Vagina (tissue), 2 donors: ENCODE data around the gene BUD31. TPM values are rescaled to one million over a fixed set of nuclear protein-coding genes. Genes with fewer than 3 reads are reported as not detected.
"Not testable (repeated sequence)": the region's sequence is repeated elsewhere in the genome, so short reads cannot be mapped to it uniquely, and the experiment has no call there.

Source experiments
- DNase-seq, 2 donors: peaks; one replicate each; pipeline ENCODE4 v3.0.0-alpha.2; 2017; ENCODE audit errors: extremely low spot score in 2 of 2
- H3K27ac ChIP-seq: fragments of 200-600 bp; sonication (generic); one replicate; pipeline ENCODE4 v1.5.1; 2019
- H3K27me3 ChIP-seq: fragments of 200-600 bp; sonication (generic); one replicate; pipeline ENCODE4 v1.5.1; 2019
- H3K36me3 ChIP-seq, 2 donors: fragments of 200-600 bp; sonication (generic); one replicate each; pipeline ENCODE4 v1.5.1; 2017 to 2019
- H3K4me1 ChIP-seq: fragments of 200-600 bp; sonication (generic); one replicate; pipeline ENCODE4 v1.5.1; 2019
- H3K4me3 ChIP-seq, 2 donors: fragments of 200-600 bp; sonication (generic); 1 replicate in 1 of 2; 2 replicates in 1 of 2; pipeline ENCODE4 v1.5.1; 2016 to 2019
- H3K9me3 ChIP-seq: fragments of 200-600 bp; sonication (generic); one replicate; pipeline ENCODE4 v1.5.1; 2019
- POLR2A ChIP-seq, 2 donors: fragments of 450-650 bp; IDR thresholded peaks; one replicate each; pipeline ENCODE4 v1.6.1; 2017; ENCODE audit warnings: antibody characterized with exemption in 2 of 2, mild to moderate bottlenecking in 2 of 2, moderate library complexity in 2 of 2
- POLR2AphosphoS5 ChIP-seq, 2 donors: sonication (generic); formaldehyde crosslinking; IDR thresholded peaks; one replicate each; pipeline ENCODE4 v1.9.0; 2017; ENCODE audit warnings: antibody characterized with exemption in 2 of 2, mild to moderate bottlenecking in 2 of 2, low read depth in 1 of 2; ENCODE audit not compliant: insufficient read depth in 1 of 2
- intact Hi-C: fragments of 100-400 bp; cut with DNase I; formaldehyde crosslinking; loops from one replicate; pipeline ENCODE4 v1.15.1; 2023
- total RNA-seq: library from RNA; depleted of rRNA; stranded (reverse); fragments of >200 nt; gene quantifications from one replicate; pipeline ENCODE4 v1.2.3, GENCODE V29; 2016
- TF ChIP-seq, protein P1 (sequence below), 3 experiments: fragments of 450-650 bp in 2 of 3; fragments of 200-600 bp in 1 of 3; sonication (generic) in 1 of 3; IDR thresholded peaks; one replicate each; pipeline ENCODE4 v1.5.1; 2017 to 2019; ENCODE audit warnings: antibody characterized with exemption in 3 of 3, mild to moderate bottlenecking in 2 of 3, moderate library complexity in 2 of 3

Gene BUD31
- total RNA-seq, 1 donor from 2014 or later, result 52.3 TPM

DNA sequence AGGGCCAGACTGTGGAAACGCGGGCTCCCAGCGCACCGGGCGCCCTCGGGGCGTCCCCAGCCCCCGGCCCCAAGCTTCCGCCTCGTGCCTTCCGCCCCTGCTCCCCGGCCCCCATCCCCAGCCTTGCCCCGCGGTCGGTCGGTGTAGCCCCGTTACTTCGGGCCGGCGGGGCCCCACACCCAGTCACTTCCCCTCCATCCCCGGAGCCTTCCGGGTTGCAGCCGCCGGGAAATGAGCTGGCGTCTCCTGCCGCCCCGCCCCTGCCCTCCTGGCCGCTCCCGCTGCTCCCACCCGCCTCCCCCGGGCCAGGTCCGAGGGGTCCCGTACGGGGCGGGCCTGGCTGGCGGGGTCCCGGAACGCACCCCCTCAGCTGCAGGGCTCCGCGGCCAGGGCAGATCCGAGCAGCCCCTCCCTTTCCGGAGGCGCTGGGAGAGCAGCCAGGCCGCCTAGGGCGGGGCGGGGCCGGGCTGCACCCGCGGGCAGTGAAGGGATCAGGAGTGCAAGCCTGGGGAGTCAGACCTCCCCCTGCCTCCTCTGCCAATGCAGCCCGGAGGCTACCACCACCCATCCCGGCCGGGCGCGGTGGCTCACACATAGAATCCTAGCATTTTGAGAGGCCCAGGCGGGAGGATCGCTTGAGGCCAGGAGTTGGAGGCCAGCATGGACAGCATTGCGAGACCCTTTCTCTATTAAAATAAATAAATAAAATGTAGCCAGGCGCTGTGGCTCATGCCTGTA lies 33.5 kb upstream of the BUD31 start:
- Histone ChIP-seq H3K36me3 (peaks cover 0 to 5% of the 10 kb centered on the region in 2 donors), H3K27ac (peak overlapping the region; percentile 84), H3K4me1 (peaks cover 35% of the 10 kb centered on the region), H3K4me3 (peak overlapping the region; percentile 90 to 97), H3K9me3 (no peaks in the 10 kb centered on the region), H3K27me3 (no peaks in the 10 kb centered on the region)
- no peak for DNase-seq
- intact Hi-C loops, result no loop called here
- TF ChIP-seq POLR2AphosphoS5 (IDR thresholded peaks at IDR 0.05; ENCODE audit: insufficient read depth in 1 of 2, low read depth in 1 of 2), result peak in 1 of 2 donors; percentile 58
- TF ChIP-seq, protein P1, sequence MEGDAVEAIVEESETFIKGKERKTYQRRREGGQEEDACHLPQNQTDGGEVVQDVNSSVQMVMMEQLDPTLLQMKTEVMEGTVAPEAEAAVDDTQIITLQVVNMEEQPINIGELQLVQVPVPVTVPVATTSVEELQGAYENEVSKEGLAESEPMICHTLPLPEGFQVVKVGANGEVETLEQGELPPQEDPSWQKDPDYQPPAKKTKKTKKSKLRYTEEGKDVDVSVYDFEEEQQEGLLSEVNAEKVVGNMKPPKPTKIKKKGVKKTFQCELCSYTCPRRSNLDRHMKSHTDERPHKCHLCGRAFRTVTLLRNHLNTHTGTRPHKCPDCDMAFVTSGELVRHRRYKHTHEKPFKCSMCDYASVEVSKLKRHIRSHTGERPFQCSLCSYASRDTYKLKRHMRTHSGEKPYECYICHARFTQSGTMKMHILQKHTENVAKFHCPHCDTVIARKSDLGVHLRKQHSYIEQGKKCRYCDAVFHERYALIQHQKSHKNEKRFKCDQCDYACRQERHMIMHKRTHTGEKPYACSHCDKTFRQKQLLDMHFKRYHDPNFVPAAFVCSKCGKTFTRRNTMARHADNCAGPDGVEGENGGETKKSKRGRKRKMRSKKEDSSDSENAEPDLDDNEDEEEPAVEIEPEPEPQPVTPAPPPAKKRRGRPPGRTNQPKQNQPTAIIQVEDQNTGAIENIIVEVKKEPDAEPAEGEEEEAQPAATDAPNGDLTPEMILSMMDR (IDR thresholded peaks at IDR 0.05), result no peak

DNA sequence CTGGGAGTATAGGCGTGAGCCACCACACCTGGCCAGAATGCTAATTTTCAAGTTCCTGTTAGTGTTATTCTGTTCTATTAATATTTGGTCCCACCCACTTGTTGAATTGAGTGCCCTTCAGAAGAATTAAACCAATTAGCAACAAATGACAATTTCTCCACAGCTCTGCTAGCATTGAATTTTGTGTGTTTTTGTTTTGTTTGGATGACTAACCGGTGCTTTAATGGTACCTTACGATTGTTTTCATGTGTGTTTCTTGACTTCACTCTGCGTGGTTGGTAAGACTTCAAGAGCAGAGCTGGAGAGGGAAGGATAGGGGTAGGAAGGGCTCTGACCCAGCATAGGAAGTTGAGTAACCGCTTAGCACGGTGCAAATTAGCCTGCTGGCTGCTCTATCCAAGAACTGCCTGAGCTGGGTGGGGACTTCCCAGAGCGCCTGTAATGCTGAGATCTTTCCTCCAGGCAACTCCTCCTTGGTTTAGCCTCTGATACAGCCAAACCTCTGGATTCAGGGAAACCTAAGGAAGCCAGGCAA lies 29.7 kb upstream of the BUD31 start:
- TF ChIP-seq POLR2A (IDR thresholded peaks at IDR 0.05) (no peak), POLR2AphosphoS5 (IDR thresholded peaks at IDR 0.05; ENCODE audit: insufficient read depth in 1 of 2, low read depth in 1 of 2) (peak in 1 of 2 donors; percentile 83)
- TF ChIP-seq, protein P1 (IDR thresholded peaks at IDR 0.05), result peak in 1 of 3 experiments; percentile 19
- Histone ChIP-seq H3K4me1 (peaks cover 48% of the 10 kb centered on the region), H3K27ac (peak overlapping the region; percentile 79), H3K36me3 (peaks cover 0 to 5% of the 10 kb centered on the region in 2 donors), H3K9me3 (no peaks in the 10 kb centered on the region), H3K4me3 (peak overlapping the region in 1 of 2 donors; percentile 1), H3K27me3 (no peaks in the 10 kb centered on the region)
- intact Hi-C loops, result no loop called here
- no peak for DNase-seq

DNA sequence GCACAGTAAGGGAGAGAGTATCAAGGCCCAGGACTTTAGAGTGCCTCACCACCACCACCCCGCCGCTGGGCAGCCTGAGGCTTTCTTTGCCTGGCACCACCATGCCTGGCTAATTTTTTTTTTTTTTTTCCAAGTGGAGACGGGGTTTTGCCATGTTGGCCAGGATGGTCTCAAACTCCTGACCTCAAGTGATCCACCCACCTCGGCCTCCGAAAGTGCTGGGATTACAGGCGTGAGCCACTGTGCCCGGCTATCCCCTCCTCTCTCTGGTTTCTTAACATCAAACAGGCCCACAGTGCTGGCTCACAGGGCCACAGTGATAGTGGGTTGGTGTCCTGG lies 29.1 kb upstream of the BUD31 start:
- Histone ChIP-seq H3K4me3 (peak overlapping the region in 1 of 2 donors; percentile 1), H3K4me1 (peaks cover 48% of the 10 kb centered on the region), H3K27ac (peak overlapping the region; percentile 79)
- H3K9me3 ChIP-seq, intact Hi-C loops, H3K36me3 ChIP-seq, H3K27me3 ChIP-seq, DNase-seq: not testable (repeated sequence)

DNA sequence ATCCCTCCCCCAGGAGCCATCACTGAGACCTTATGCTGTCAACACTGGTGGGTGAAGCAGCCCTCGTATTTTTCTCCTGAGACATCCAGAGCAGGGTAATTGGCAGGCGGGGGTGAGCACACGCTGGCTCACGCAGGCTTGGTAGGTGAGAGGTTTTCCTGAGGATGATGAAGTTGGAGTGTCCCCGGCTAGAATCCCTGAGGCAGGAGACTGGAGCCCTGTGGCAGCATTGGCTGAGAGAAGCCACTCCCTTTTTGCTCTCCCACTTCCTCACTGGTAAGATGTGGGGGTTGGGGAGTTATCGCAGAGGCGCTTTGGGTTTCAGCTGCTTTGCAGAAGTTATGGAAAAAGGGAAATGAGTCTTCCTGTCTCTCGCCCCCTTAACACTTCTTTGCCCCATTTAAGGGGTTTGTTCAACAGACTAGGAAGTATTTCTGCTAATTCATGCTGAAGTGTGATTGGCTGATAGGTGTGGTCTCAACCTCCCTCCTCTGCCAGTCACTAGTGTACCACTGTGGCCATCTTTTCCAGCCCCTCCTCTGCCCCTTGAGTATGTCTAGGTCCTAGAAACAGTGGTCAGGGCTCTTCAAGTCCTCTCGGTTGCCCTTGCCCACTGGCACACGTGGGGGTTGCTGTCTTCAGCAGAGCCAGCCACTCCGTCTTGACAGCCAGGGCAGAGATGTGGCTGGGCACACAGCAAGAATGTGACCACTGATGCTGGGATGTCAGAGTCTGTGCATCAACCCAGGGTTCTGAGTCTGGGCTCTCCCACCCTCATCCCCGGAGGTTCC lies 28.5 kb upstream of the BUD31 start:
- TF ChIP-seq POLR2A (IDR thresholded peaks at IDR 0.05), result no peak
- no peak for DNase-seq

DNA sequence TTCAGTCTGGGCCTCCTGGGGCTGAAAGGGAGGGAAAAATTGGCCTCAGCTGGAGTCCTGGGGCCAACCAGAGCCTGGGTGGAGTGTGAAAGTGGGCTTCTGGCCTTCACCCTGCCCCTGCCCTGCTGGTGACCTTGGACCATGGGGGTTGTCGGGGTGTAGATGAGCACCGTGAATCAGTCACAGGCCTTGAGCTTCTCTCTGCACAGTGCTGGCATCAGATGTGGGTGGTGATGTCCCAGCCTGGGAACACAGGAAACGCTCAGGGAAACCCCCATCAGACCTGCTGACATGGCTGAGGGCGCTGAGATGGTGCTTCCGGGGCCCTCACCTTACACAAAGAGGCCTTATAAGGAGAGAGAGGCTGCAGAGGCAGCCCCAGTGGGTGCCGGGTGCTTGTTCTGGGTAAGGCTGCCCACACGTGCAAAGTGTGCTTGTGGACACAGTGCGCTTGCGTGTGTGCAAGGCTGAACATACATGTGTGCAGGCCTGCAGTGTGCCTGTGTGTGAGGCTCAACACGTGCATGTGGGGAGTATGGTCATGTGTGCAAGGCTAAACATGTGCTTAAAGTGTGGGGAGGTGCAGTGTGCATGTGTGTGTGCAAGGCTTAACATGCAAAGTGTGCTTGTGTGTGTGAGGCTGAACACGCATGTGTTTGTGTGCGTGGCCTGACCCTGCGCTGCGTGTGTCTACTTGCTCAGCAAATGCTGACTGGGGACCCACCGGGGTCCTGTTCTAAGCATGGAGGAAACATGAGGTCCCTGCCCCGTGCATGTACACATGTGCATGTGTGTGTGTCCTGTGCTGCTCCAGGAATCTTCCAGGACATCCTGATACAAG lies 27.7 kb upstream of the BUD31 start:
- TF ChIP-seq POLR2AphosphoS5 (IDR thresholded peaks at IDR 0.05; ENCODE audit: insufficient read depth in 1 of 2, low read depth in 1 of 2), result no peak
- TF ChIP-seq POLR2A (IDR thresholded peaks at IDR 0.05), result no peak
- TF ChIP-seq, protein P1 (IDR thresholded peaks at IDR 0.05), result no peak
- Histone ChIP-seq H3K4me1 (peaks cover 41% of the 10 kb centered on the region), H3K36me3 (peaks cover 0 to 6% of the 10 kb centered on the region in 2 donors), H3K27me3 (no peaks in the 10 kb centered on the region), H3K27ac (peak overlapping the region; percentile 79), H3K4me3 (no peak overlapping the region), H3K9me3 (no peaks in the 10 kb centered on the region)
- DNase-seq, result no peak
- intact Hi-C loops, result no loop called here

More for the DNA sequence above, 28.5 kb upstream of the BUD31 start:
- peak overlapping the region; percentile 79 for H3K27ac ChIP-seq
- no peaks in the 10 kb centered on the region for H3K9me3 ChIP-seq
- peaks cover 0 to 5% of the 10 kb centered on the region in 2 donors for H3K36me3 ChIP-seq
- intact Hi-C loops, result no loop called here
- H3K4me3 ChIP-seq, result peak overlapping the region in 1 of 2 donors; percentile 1
- no peaks in the 10 kb centered on the region for H3K27me3 ChIP-seq
- peaks cover 48% of the 10 kb centered on the region for H3K4me1 ChIP-seq
